ENCODE measurements around the gene WWC1. TPM values are rescaled to one million over a fixed set of nuclear protein-coding genes. Genes with fewer than 3 reads are reported as not detected.

The WWC1 gene
- total and polyA plus RNA-seq, 9 of the 15 experiments (the other 6 are each of a cell fraction or from before 2014, with no cell fraction given): under 0.01 to 0.54 (median 0.42) TPM; not detected in 6

- TF ChIP-seq E4F1 (CRISPR knock-in tag; IDR thresholded peaks at IDR 0.05; ENCODE audit: borderline replicate concordance): no peak
- peak; percentile 79 for TF ChIP-seq ZNF263 (CRISPR knock-in tag; IDR thresholded peaks at IDR 0.05; ENCODE audit: borderline replicate concordance)
- TF ChIP-seq, protein P1, sequence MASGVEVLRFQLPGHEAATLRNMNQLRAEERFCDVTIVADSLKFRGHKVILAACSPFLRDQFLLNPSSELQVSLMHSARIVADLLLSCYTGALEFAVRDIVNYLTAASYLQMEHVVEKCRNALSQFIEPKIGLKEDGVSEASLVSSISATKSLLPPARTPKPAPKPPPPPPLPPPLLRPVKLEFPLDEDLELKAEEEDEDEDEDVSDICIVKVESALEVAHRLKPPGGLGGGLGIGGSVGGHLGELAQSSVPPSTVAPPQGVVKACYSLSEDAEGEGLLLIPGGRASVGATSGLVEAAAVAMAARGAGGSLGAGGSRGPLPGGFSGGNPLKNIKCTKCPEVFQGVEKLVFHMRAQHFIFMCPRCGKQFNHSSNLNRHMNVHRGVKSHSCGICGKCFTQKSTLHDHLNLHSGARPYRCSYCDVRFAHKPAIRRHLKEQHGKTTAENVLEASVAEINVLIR (CRISPR knock-in tag; IDR thresholded peaks at IDR 0.05): no peak
- TF ChIP-seq MCM2 (IDR thresholded peaks at IDR 0.05; ENCODE audit: low read depth): no peak
- TF ChIP-seq, protein P2, sequence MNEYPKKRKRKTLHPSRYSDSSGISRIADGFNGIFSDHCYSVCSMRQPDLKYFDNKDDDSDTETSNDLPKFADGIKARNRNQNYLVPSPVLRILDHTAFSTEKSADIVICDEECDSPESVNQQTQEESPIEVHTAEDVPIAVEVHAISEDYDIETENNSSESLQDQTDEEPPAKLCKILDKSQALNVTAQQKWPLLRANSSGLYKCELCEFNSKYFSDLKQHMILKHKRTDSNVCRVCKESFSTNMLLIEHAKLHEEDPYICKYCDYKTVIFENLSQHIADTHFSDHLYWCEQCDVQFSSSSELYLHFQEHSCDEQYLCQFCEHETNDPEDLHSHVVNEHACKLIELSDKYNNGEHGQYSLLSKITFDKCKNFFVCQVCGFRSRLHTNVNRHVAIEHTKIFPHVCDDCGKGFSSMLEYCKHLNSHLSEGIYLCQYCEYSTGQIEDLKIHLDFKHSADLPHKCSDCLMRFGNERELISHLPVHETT (CRISPR knock-in tag; conservative IDR thresholded peaks at IDR 0.05 in 1 of 2, IDR thresholded peaks at IDR 0.05 in 1 of 2): no peak
- no peak for TF ChIP-seq ZNF57 (CRISPR knock-in tag; IDR thresholded peaks at IDR 0.05)
- TF ChIP-seq ZBTB49 (CRISPR knock-in tag; IDR thresholded peaks at IDR 0.05; ENCODE audit: borderline replicate concordance): no peak
- peak in 1 of 2 experiments; percentile 20; a peak in 1 of 4 replicates for TF ChIP-seq NONO (IDR thresholded peaks at IDR 0.05; ENCODE audit: low read depth in 2 of 2, low read length in 1 of 2)
- no peak for TF ChIP-seq GATAD2A (IDR thresholded peaks at IDR 0.05)
- no peak for TF ChIP-seq CAMTA2 (CRISPR knock-in tag; conservative IDR thresholded peaks at IDR 0.05)
- TF ChIP-seq GTF2A2 (tag; IDR thresholded peaks at IDR 0.05): no peak
- TF ChIP-seq ZNF766 (CRISPR knock-in tag; conservative IDR thresholded peaks at IDR 0.05): no peak
- no peak for TF ChIP-seq ZNF143 (CRISPR knock-in tag; IDR thresholded peaks at IDR 0.05)
- peak in 1 of 2 experiments; percentile 88; a peak in 2 of 4 replicates for TF ChIP-seq HDAC1 (IDR thresholded peaks at IDR 0.05)
- TF ChIP-seq SREBF1 (IDR thresholded peaks at IDR 0.05; ENCODE audit: borderline replicate concordance, low read depth, low read length): no peak
- TF ChIP-seq ZBTB17 (CRISPR knock-in tag; IDR thresholded peaks at IDR 0.05): no peak
- TF ChIP-seq FOXO4 (CRISPR knock-in tag; IDR thresholded peaks at IDR 0.05): no peak
- TF ChIP-seq ZNF408 (CRISPR knock-in tag; IDR thresholded peaks at IDR 0.05; ENCODE audit: low read depth): no peak
Measured at GRCh38 chr5:168486136-168486879, 194.9 kb downstream of the WWC1 start, which contains the start of gene RARS1 (continued).

All from K562 (cell line).